Thoracic aorta (tissue), 2 donors: ENCODE data around the gene KIF23. TPM values are rescaled to one million over a fixed set of nuclear protein-coding genes. Genes with fewer than 3 reads are reported as not detected.

Experiments used
- ATAC-seq: fragments of 150-250 bp; one replicate; pipeline ENCODE4 v1.8.0; 2017; ENCODE audit warnings: low read depth; ENCODE audit not compliant: insufficient number of reproducible peaks, low FRiP score
- DNase-seq: peaks from one replicate; pipeline ENCODE4 v3.0.0-alpha.2; 2020; ENCODE audit warnings: low spot score
- H3K27ac ChIP-seq, 2 donors: fragments of 200-600 bp; sonication (generic); 1 replicate in 1 of 2; 2 replicates in 1 of 2; pipeline ENCODE4 v1.5.1; 2016; ENCODE audit warnings: mild to moderate bottlenecking in 2 of 2, moderate library complexity in 2 of 2
- H3K27me3 ChIP-seq: fragments of 200-600 bp; sonication (generic); replicated peaks from 2 replicates; pipeline ENCODE4 v1.6.0; 2016; ENCODE audit warnings: mild to moderate bottlenecking; ENCODE audit not compliant: insufficient read depth
- H3K36me3 ChIP-seq: fragments of 200-600 bp; sonication (generic); one replicate; pipeline ENCODE4 v1.5.1; 2016
- H3K4me1 ChIP-seq, 2 donors: fragments of 200-600 bp; sonication (generic); 1 replicate in 1 of 2; 2 replicates in 1 of 2; pipeline versions ENCODE4 v1.5.1 to v1.6.0; 2016; ENCODE audit warnings: low read depth in 2 of 2, mild to moderate bottlenecking in 1 of 2; ENCODE audit not compliant: control insufficient read depth in 1 of 2
- H3K4me3 ChIP-seq: fragments of 200-600 bp; sonication (generic); 2 replicates; pipeline ENCODE4 v1.5.1; 2016; ENCODE audit warnings: mild to moderate bottlenecking
- H3K9me3 ChIP-seq: fragments of 200-600 bp; sonication (generic); 2 replicates; pipeline ENCODE4 v1.5.1; 2016
- total RNA-seq, 2 donors: library from RNA; depleted of rRNA; stranded (reverse); fragments of >200 nt; gene quantifications; one replicate each; pipeline versions ENCODE4 v1.1.0 to v1.2.3, GENCODE V29; 2016
- TF ChIP-seq, protein P1 (sequence below): fragments of 200-600 bp; sonication (generic); IDR thresholded peaks from one replicate; pipeline ENCODE4 v1.5.1; 2019; ENCODE audit warnings: antibody characterized with exemption

Gene KIF23
- total RNA-seq, 2 donors from 2014 or later: 9.8 to 20.6 TPM

DNA sequence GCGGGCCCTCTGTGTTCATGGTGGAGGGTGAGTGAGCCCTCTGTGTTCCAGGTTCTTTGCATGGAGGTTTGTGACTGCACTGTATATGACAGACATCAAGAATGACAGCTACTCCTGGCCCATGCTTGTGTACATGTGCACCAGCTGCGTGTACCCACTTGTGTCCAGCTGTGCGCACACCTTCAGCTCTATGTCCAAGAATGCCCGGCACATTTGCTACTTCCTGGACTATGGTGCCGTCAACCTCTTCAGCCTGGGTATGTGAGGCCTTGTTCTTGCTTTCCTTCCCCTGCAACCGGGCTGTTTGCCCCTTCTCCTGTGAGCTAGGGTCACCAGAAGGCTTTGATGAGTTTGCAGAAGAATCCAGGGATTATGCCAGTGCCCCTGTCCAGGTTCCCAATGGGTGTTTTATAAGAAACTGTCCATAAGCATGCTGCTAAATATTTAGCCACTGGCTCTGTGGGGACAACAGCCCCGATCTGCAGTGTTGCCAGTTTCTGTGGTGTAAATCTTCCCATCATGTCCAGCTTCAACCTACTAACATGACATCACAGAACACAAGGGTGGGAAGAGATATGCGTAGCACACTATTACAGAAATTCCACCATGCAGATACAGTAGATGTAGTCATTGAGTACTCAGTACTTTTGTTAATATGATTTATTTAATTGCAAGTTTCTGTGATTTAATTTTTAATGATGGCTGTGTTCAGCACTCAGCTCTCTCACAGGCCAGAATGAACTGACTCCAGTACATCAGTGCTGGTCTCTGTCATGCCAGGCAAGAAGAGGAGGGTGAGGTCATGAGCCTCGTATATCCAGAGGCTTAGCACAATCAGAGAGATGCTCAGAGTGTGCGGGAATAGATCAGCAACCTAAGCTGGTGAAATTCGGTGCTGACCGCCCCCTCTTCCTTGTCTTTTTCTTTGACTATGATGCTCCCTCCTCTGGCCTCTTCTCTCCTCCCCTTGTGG is 29.2 kb upstream of the KIF23 start:
- ATAC-seq (no peak), DNase-seq (no peak)
- Histone ChIP-seq H3K4me3 (no peak overlapping the region), H3K9me3 (no peaks in the 10 kb centered on the region), H3K36me3 (no peaks in the 10 kb centered on the region), H3K27me3 (no peaks in the 10 kb centered on the region), H3K4me1 (no peaks in the 10 kb centered on the region), H3K27ac (no peak overlapping the region)
- TF ChIP-seq, protein P1, sequence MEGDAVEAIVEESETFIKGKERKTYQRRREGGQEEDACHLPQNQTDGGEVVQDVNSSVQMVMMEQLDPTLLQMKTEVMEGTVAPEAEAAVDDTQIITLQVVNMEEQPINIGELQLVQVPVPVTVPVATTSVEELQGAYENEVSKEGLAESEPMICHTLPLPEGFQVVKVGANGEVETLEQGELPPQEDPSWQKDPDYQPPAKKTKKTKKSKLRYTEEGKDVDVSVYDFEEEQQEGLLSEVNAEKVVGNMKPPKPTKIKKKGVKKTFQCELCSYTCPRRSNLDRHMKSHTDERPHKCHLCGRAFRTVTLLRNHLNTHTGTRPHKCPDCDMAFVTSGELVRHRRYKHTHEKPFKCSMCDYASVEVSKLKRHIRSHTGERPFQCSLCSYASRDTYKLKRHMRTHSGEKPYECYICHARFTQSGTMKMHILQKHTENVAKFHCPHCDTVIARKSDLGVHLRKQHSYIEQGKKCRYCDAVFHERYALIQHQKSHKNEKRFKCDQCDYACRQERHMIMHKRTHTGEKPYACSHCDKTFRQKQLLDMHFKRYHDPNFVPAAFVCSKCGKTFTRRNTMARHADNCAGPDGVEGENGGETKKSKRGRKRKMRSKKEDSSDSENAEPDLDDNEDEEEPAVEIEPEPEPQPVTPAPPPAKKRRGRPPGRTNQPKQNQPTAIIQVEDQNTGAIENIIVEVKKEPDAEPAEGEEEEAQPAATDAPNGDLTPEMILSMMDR: no peak

DNA sequence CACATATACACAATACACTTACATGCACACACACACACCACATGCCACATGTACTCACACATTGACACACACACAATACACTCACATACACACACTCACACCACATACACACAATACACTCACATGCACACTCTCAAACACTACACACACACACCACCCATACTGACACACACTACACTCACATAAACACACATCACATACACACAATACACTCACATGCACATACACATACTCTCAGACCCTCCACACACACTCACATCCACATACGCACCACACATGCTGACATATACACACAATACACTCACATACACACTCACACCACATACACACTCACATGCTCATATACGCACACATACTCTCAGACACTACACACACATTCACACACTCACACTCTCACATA is 28.3 kb upstream of the KIF23 start:
- Histone ChIP-seq H3K9me3 (no peaks in the 10 kb centered on the region), H3K36me3 (no peaks in the 10 kb centered on the region), H3K27ac (no peak overlapping the region), H3K4me3 (no peak overlapping the region), H3K4me1 (no peaks in the 10 kb centered on the region), H3K27me3 (no peaks in the 10 kb centered on the region)
- no peak for DNase-seq
- ATAC-seq: no peak
- TF ChIP-seq, protein P1: no peak

DNA sequence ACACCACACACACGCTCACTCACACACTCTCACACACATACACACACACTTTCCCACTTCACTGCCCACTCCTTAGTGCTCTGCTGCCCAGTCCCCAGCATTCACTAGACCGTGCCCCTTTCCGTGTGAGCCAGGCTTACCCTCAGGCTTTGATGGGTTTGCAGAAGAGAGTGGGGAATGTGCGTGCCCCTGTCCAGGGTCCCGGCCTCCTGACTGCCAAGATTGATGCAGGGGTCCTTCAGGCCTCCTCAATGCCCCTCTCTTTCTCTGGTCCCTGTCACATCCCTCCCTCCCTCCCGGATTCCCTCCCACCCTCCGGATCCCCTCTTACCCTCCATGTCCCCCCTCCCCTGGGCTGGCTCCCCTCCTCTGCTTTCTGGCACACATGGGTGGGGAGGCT is 27.9 kb upstream of the KIF23 start:
- TF ChIP-seq, protein P1: no peak
- Histone ChIP-seq H3K9me3 (no peaks in the 10 kb centered on the region), H3K27me3 (no peaks in the 10 kb centered on the region), H3K4me3 (no peak overlapping the region), H3K27ac (no peak overlapping the region), H3K36me3 (no peaks in the 10 kb centered on the region), H3K4me1 (no peaks in the 10 kb centered on the region)
- ATAC-seq (no peak), DNase-seq (no peak)

- Histone ChIP-seq H3K27me3 (no peaks in the 10 kb centered on the region), H3K36me3 (no peaks in the 10 kb centered on the region), H3K4me1 (no peaks in the 10 kb centered on the region), H3K9me3 (no peaks in the 10 kb centered on the region), H3K27ac (no peak overlapping the region), H3K4me3 (no peak overlapping the region)
- no peak for DNase-seq
- TF ChIP-seq, protein P1: no peak
- ATAC-seq: no peak
These were observed 25.9 kb upstream of the KIF23 start for GRCh38 chr15:69388260-69388705.

DNA sequence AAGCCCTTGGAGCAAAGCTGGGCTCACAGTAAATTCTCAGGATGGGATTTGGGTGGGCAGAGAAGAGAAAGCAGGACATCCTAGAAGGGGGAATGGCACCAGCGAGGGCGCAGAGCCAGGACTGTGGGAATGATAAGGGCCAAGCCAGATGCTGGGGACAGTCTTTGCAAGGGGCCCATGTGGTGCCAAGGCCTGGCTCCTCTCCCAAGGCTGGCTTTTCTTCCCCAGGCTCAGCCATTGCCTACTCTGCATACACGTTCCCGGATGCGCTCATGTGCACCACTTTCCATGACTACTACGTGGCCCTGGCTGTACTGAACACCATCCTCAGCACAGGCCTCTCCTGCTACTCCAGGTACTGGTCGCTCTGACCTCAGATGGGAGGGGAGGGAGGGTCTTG is 24.7 kb upstream of the KIF23 start:
- no peak for ATAC-seq
- Histone ChIP-seq H3K4me1 (peaks cover 0 to 3% of the 10 kb centered on the region in 2 donors), H3K9me3 (no peaks in the 10 kb centered on the region), H3K4me3 (no peak overlapping the region), H3K27ac (no peak overlapping the region), H3K27me3 (no peaks in the 10 kb centered on the region), H3K36me3 (no peaks in the 10 kb centered on the region)
- DNase-seq: no peak
- TF ChIP-seq, protein P1: no peak
